Measurements from ENCODE around the gene CEACAM21. TPM values are rescaled to one million over a fixed set of nuclear protein-coding genes. Genes with fewer than 3 reads are reported as not detected.

CEACAM21 gene
- total RNA-seq, 1 experiment from 2014 or later, result 0.25 TPM

DNA sequence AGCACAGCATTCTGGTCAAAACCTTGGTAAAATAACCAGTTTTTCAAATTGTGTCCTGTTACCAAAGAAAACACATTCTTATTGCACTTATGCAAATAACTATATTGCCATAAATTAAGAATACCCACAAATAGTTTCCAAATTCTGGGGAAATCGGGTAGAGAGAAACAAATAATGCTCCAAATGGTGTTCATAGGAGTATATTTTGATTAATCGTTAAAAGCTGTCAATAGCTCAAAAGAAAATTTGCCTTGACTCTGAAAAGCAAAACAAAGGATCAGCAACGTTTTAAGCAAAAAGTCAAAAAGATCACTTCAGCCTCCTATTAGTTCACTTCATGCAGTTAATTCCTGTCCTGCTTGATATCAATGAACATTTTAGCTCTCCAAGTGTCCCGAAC is 22.2 kb upstream of the CEACAM21 start:
- no peaks in the 10 kb centered on the region for H3K9me3 ChIP-seq (ENCODE audit: control insufficient read depth in 1 of 2, insufficient read depth in 1 of 2, low read depth in 1 of 2, low read length in 2 of 2)
- RAD21 ChIA-PET (ENCODE audit: low non-redundant PET in 1 of 2, low total read pairs in 2 of 2, uncharacterized antibody in 2 of 2, unreplicated experiment in 2 of 2), result no interaction called here
- no peak overlapping the region for H3K4me2 ChIP-seq (ENCODE audit: low read length)
- TF ChIP-seq POLR2A (IDR thresholded peaks at IDR 0.05; ENCODE audit: borderline replicate concordance, extremely low read depth, insufficient read depth, insufficient read length), result no peak
- TF ChIP-seq EZH2 (IDR thresholded peaks at IDR 0.05), result 0 out of 2 replicates have a peak, but pooled peaks have one; percentile 26
- H3K4me1 ChIP-seq (ENCODE audit: control insufficient read depth in 1 of 2, insufficient read depth in 2 of 2, low read length in 2 of 2), result no peaks in the 10 kb centered on the region
- ATAC-seq, result no peak
- no TSS peak for BruUV-seq (replicated peaks)
- POLR2A ChIA-PET, result no interaction called here
- no peak overlapping the region for H3K9ac ChIP-seq (ENCODE audit: low read length)
- H2AFZ ChIP-seq (ENCODE audit: low read depth, low read length, poor library complexity, severe bottlenecking), result no peak overlapping the region
- no peak for DNase-seq (ENCODE audit: low read depth, low spot score)
- intact Hi-C loops (cut with micrococcal nuclease), result no loop called here
- peaks cover 64% of the 10 kb centered on the region for H3K27me3 ChIP-seq (ENCODE audit: insufficient read depth, low read length)
- H3K79me2 ChIP-seq (ENCODE audit: insufficient read depth, low read length), result no peaks in the 10 kb centered on the region
- no peak overlapping the region for H3K4me3 ChIP-seq (replicated peaks in 1 of 2; ENCODE audit: low read depth in 1 of 2, low read length in 2 of 2)
- no peaks in the 10 kb centered on the region for H3K36me3 ChIP-seq (ENCODE audit: control insufficient read depth in 1 of 2, insufficient read depth in 2 of 2, low read length in 2 of 2)
- CTCF ChIA-PET, result interaction anchor here (1.3 kb wide), 2 partner anchors 10 to 45 kb away, joined by 4 to 10 read pairs; no protein-coding TSS in a partner anchor
- no peaks in the 10 kb centered on the region for H3K9me2 ChIP-seq (ENCODE audit: insufficient read depth)
- no peak overlapping the region for H3K27ac ChIP-seq (ENCODE audit: low read depth, low read length)
- no peaks in the 10 kb centered on the region for H4K20me1 ChIP-seq (ENCODE audit: insufficient read depth)

DNA sequence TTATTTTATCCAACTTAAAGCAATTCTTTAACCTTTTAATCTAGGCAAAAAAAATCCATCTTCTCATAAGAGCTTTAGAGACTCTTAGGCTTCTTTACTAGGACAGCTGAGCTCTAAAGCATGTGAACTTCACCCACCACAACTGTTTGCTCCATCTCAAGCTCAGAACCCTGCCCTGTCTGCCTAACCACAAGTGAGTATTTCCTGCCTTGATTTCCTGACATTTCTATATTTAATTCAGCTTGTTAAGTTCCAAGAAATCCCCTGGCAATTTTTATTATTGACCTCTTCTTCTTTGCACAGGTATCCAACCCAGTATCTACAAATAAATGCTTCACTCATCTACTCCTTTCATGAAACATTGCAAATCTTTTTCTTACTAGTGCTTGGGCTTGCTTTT is 21.1 kb upstream of the CEACAM21 start:
- Histone ChIP-seq H3K9me3 (ENCODE audit: control insufficient read depth in 1 of 2, insufficient read depth in 1 of 2, low read depth in 1 of 2, low read length in 2 of 2) (no peaks in the 10 kb centered on the region), H3K9me2 (ENCODE audit: insufficient read depth) (no peaks in the 10 kb centered on the region), H3K9ac (ENCODE audit: low read length) (no peak overlapping the region), H3K4me1 (ENCODE audit: control insufficient read depth in 1 of 2, insufficient read depth in 2 of 2, low read length in 2 of 2) (no peaks in the 10 kb centered on the region), H3K4me3 (replicated peaks in 1 of 2; ENCODE audit: low read depth in 1 of 2, low read length in 2 of 2) (no peak overlapping the region), H3K27ac (ENCODE audit: low read depth, low read length) (no peak overlapping the region), H3K27me3 (ENCODE audit: insufficient read depth, low read length) (peaks cover 73% of the 10 kb centered on the region), H3K36me3 (ENCODE audit: control insufficient read depth in 1 of 2, insufficient read depth in 2 of 2, low read length in 2 of 2) (no peaks in the 10 kb centered on the region), H2AFZ (ENCODE audit: low read depth, low read length, poor library complexity, severe bottlenecking) (no peak overlapping the region), H4K20me1 (ENCODE audit: insufficient read depth) (no peaks in the 10 kb centered on the region), H3K4me2 (ENCODE audit: low read length) (no peak overlapping the region), H3K79me2 (ENCODE audit: insufficient read depth, low read length) (no peaks in the 10 kb centered on the region)
- no TSS peak for BruUV-seq (replicated peaks)
- ATAC-seq (no peak), DNase-seq (ENCODE audit: low read depth, low spot score) (no peak)
- CTCF ChIA-PET, result interaction anchor here (0.9 to 1.3 kb wide), 2 partner anchors 9 to 44 kb away, joined by 4 to 6 read pairs; no protein-coding TSS in a partner anchor
- TF ChIP-seq FOSL1 (IDR thresholded peaks at IDR 0.05; ENCODE audit: low read depth), result no peak
- no peak for TF ChIP-seq CBX3 (IDR thresholded peaks at IDR 0.05; ENCODE audit: low read depth)
- TF ChIP-seq JUND (IDR thresholded peaks at IDR 0.05), result no peak
- no peak for TF ChIP-seq SP1 (IDR thresholded peaks at IDR 0.05; ENCODE audit: low read depth)
- TF ChIP-seq, protein P1, sequence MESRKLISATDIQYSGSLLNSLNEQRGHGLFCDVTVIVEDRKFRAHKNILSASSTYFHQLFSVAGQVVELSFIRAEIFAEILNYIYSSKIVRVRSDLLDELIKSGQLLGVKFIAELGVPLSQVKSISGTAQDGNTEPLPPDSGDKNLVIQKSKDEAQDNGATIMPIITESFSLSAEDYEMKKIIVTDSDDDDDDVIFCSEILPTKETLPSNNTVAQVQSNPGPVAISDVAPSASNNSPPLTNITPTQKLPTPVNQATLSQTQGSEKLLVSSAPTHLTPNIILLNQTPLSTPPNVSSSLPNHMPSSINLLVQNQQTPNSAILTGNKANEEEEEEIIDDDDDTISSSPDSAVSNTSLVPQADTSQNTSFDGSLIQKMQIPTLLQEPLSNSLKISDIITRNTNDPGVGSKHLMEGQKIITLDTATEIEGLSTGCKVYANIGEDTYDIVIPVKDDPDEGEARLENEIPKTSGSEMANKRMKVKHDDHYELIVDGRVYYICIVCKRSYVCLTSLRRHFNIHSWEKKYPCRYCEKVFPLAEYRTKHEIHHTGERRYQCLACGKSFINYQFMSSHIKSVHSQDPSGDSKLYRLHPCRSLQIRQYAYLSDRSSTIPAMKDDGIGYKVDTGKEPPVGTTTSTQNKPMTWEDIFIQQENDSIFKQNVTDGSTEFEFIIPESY (IDR thresholded peaks at IDR 0.05; ENCODE audit: extremely low read depth, insufficient replicate concordance, low read length), result no peak
- RAD21 ChIA-PET (ENCODE audit: low non-redundant PET in 1 of 2, low total read pairs in 2 of 2, uncharacterized antibody in 2 of 2, unreplicated experiment in 2 of 2), result interaction anchor here in 1 of 2 experiments (0.6 kb wide), 1 partner anchor 266 kb away, joined by 3 read pairs; no protein-coding TSS in a partner anchor
- POLR2A ChIA-PET, result interaction anchor here (1.0 kb wide), 1 partner anchor 9 kb away, joined by 3 read pairs; no protein-coding TSS in a partner anchor
- intact Hi-C loops (cut with micrococcal nuclease), result no loop called here
